ENCODE measurements around the gene PRKAG2. TPM values are rescaled to one million over a fixed set of nuclear protein-coding genes. Genes with fewer than 3 reads are reported as not detected.

PRKAG2 gene
- polyA plus RNA-seq, 1 of the 3 experiments (the other 2 are of a cell fraction), result 51.6 TPM

DNA sequence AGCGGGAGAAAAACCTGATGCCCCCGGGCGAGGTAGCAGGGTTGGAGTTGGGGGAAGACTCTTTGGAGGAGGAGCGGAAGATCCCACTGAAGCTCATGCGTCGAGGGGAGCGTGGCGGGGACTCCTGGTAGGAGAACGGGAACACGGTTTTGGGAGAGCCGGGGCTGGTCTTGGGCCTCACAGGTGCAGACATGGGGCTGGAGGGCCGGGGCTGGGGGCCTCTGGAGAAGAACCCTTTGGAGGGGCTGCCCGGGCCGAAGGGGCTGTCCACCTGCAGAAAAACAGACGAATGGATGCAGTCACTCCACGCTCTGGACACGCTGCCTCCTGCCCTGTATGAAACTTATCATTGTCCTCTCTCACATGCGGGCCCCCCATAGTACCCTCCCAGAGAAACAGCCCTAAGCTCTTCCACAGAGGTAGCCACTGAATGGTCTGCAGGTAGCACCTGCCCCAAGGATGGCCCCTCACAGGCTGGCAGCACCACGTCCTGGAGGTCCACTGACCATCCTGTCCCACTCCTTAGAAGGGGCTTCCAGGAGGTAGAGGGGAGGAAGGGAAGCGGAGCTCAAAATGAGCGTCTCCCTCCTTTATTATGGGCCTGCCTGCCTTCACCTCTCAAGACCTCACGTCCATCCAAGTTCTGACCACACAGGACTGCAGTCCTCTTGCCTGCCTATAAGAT is 95.6 kb downstream of the PRKAG2 start:
- TF ChIP-seq RAD21 (IDR thresholded peaks at IDR 0.05; ENCODE audit: low read length) (no peak), GATA2 (CRISPR knock-in tag; IDR thresholded peaks at IDR 0.05) (no peak), ELF1 (IDR thresholded peaks at IDR 0.05) (no peak), FOXM1 (IDR thresholded peaks at IDR 0.05; ENCODE audit: low read depth) (no peak)
- ChIA-PET POLR2A (interaction anchor here (1.3 kb wide), 1 partner anchor 18 kb away, joined by 3 read pairs; no protein-coding TSS in a partner anchor), CTCF (interaction anchor here (0.8 to 17.6 kb wide), 18 partner anchors 17 to 465 kb away, joined by 3 to 333 read pairs (median 6); partner anchors contain the start of gene PRKAG2)
- Histone ChIP-seq H3F3A (replicated peaks; ENCODE audit: insufficient read depth) (no peaks in the 10 kb centered on the region), H3K27me3 (ENCODE audit: insufficient read depth) (peaks cover 15% of the 10 kb centered on the region; the same call in 1 of the 2 replicates), H3K79me2 (ENCODE audit: insufficient read depth) (no peaks in the 10 kb centered on the region), H3K36me3 (replicated peaks in 1 of 2; ENCODE audit: control insufficient read depth in 1 of 2, insufficient read depth in 2 of 2, low read length in 1 of 2) (no peaks in the 10 kb centered on the region), H3K9me3 (0 out of 2 replicates have a peak, but pooled peaks cover 5% of the 10 kb centered on the region), H4K20me1 (ENCODE audit: insufficient read depth) (no peaks in the 10 kb centered on the region), H3K4me1 (ENCODE audit: control insufficient read depth in 1 of 2, insufficient read depth in 2 of 2, low read depth in 1 of 2, low read length in 1 of 2) (peaks cover 0 to 7% of the 10 kb centered on the region in 2 experiments; a peak in 1 of 4 replicates), H3K27ac (ENCODE audit: low read depth in 2 of 2, low read length in 1 of 2) (no peak overlapping the region), H3K4me3 (ENCODE audit: low read depth in 2 of 2, low read length in 1 of 2) (no peak overlapping the region), H2AFZ (ENCODE audit: low read depth) (no peak overlapping the region), H3K4me2 (no peak overlapping the region), H3K9me2 (no peaks in the 10 kb centered on the region), H3K9ac (no peak overlapping the region)
- WGBS (ENCODE audit: low lambda C conversion rate), result 84% methylated on average over 21 of the region's 22 CpGs
- DNase-seq, result no peak

DNA sequence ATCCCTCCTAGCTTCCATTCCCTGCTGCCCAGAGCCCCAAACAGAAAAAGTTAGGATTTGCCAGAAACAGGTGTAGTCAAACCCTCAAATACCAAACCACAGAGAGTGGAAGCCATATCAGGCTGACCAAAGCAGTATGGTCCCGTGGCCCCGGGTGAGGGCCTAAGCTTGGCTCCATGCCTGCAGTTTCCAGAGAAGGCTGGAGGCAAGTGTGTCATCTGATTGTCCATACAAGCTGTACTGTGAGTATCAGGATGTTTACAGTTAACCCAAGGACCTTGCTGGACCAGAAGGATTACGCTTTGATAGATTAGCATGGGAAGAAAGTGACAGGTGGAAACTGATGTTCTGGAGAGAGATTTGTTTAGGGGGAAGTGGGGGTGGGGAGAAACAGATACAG is 96.3 kb downstream of the PRKAG2 start:
- Histone ChIP-seq H4K20me1 (ENCODE audit: insufficient read depth) (no peaks in the 10 kb centered on the region), H3K9ac (no peak overlapping the region), H3K4me2 (no peak overlapping the region), H3K4me1 (ENCODE audit: control insufficient read depth in 1 of 2, insufficient read depth in 2 of 2, low read depth in 1 of 2, low read length in 1 of 2) (peaks cover 0 to 7% of the 10 kb centered on the region in 2 experiments; a peak in 1 of 4 replicates), H3K4me3 (ENCODE audit: low read depth in 2 of 2, low read length in 1 of 2) (no peak overlapping the region), H3K9me2 (no peaks in the 10 kb centered on the region), H3K36me3 (replicated peaks in 1 of 2; ENCODE audit: control insufficient read depth in 1 of 2, insufficient read depth in 2 of 2, low read length in 1 of 2) (no peaks in the 10 kb centered on the region), H3K27ac (ENCODE audit: low read depth in 2 of 2, low read length in 1 of 2) (no peak overlapping the region), H3K27me3 (ENCODE audit: insufficient read depth) (peaks cover 18% of the 10 kb centered on the region; the same call in 1 of the 2 replicates), H2AFZ (ENCODE audit: low read depth) (no peak overlapping the region), H3K79me2 (ENCODE audit: insufficient read depth) (no peaks in the 10 kb centered on the region), H3F3A (replicated peaks; ENCODE audit: insufficient read depth) (no peaks in the 10 kb centered on the region), H3K9me3 (0 out of 2 replicates have a peak, but pooled peaks cover 5% of the 10 kb centered on the region)
- WGBS (ENCODE audit: low lambda C conversion rate), result 49% methylated on average over 3 of the region's 3 CpGs
- no peak for TF ChIP-seq EZH2phosphoT487 (IDR thresholded peaks at IDR 0.05; ENCODE audit: borderline replicate concordance, low read depth)
- no peak for TF ChIP-seq JUND (IDR thresholded peaks at IDR 0.05)
- TF ChIP-seq RCOR1 (IDR thresholded peaks at IDR 0.05; ENCODE audit: low read length), result no peak
- no peak for TF ChIP-seq MXI1 (IDR thresholded peaks at IDR 0.05; ENCODE audit: low read depth, low read length)
- CTCF ChIA-PET, result interaction anchor here (0.8 to 17.6 kb wide), 5 partner anchors 16 to 211 kb away, joined by 3 to 333 read pairs (median 120); partner anchors contain the start of gene PRKAG2
- POLR2A ChIA-PET, result no interaction called here
- DNase-seq, result no peak

DNA sequence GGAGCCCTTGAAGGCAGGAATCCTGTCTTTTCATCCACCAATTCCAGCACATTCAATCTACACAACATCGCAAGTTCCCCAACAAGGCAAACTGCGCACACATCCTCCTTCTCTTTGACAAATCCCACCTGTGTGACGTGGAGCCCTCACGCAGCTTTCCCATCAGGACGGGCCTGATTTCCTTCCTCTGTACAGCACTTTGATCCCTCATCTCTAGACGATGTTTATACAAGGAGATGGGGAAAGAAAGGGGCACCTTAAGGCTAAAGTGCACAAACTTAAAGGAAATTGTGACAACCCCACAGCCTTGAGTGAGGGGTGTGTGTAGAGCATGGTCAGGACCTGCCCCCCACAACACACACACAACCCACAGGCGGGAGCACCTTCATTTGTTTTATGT is 97.2 kb downstream of the PRKAG2 start:
- H3K4me3 ChIP-seq (ENCODE audit: low read depth in 2 of 2, low read length in 1 of 2), result no peak overlapping the region
- no peak overlapping the region for H3K9ac ChIP-seq
- ChIA-PET CTCF (interaction anchor here (0.8 to 17.6 kb wide), 3 partner anchors 15 to 464 kb away, joined by 3 to 333 read pairs (median 120); no protein-coding TSS in a partner anchor), POLR2A (no interaction called here)
- H3K36me3 ChIP-seq (replicated peaks in 1 of 2; ENCODE audit: control insufficient read depth in 1 of 2, insufficient read depth in 2 of 2, low read length in 1 of 2), result no peaks in the 10 kb centered on the region
- no peaks in the 10 kb centered on the region for H3K9me2 ChIP-seq
- H3K79me2 ChIP-seq (ENCODE audit: insufficient read depth), result no peaks in the 10 kb centered on the region
- H3K9me3 ChIP-seq, result 0 out of 2 replicates have a peak, but pooled peaks cover 5% of the 10 kb centered on the region
- DNase-seq, result no peak
- peaks cover 0 to 7% of the 10 kb centered on the region in 2 experiments; a peak in 1 of 4 replicates for H3K4me1 ChIP-seq (ENCODE audit: control insufficient read depth in 1 of 2, insufficient read depth in 2 of 2, low read depth in 1 of 2, low read length in 1 of 2)
- H3K27ac ChIP-seq (ENCODE audit: low read depth in 2 of 2, low read length in 1 of 2), result no peak overlapping the region
- H3K4me2 ChIP-seq, result no peak overlapping the region
- 77% methylated on average over 7 of the region's 7 CpGs for WGBS (ENCODE audit: low lambda C conversion rate)
- no peak overlapping the region for H2AFZ ChIP-seq (ENCODE audit: low read depth)
- no peak for TF ChIP-seq NFIC (IDR thresholded peaks at IDR 0.05; ENCODE audit: borderline replicate concordance)
- no peaks in the 10 kb centered on the region for H4K20me1 ChIP-seq (ENCODE audit: insufficient read depth)
- H3K27me3 ChIP-seq (ENCODE audit: insufficient read depth), result peaks cover 24% of the 10 kb centered on the region; the same call in 1 of the 2 replicates
- no peaks in the 10 kb centered on the region for H3F3A ChIP-seq (replicated peaks; ENCODE audit: insufficient read depth)
